ENCODE measurements around the gene FADS3.

The FADS3 gene

GRCh38 chr11:61923166-61924063 is 32.1 kb upstream of the FADS3 start:
- Histone ChIP-seq H3K9ac (ENCODE audit: low read length) (no peak overlapping the region), H3K9me3 (ENCODE audit: low read length) (no peaks in the 10 kb centered on the region), H4K20me1 (ENCODE audit: insufficient read depth, low read length) (no peaks in the 10 kb centered on the region), H3K36me3 (ENCODE audit: insufficient read depth, low read length) (no peaks in the 10 kb centered on the region), H3K9me2 (ENCODE audit: low read depth, low read length) (no peaks in the 10 kb centered on the region), H3K79me2 (ENCODE audit: insufficient read depth, low read length) (no peaks in the 10 kb centered on the region), H3K4me3 (ENCODE audit: low read depth, low read length, poor library complexity, severe bottlenecking) (no peak overlapping the region), H3K27ac (ENCODE audit: low read depth, low read length, poor library complexity, severe bottlenecking) (no peak overlapping the region), H3K27me3 (ENCODE audit: insufficient read depth, low read length) (no peaks in the 10 kb centered on the region; the same call in 1 of the 2 replicates), H3F3A (ENCODE audit: insufficient read depth, low read length) (no peaks in the 10 kb centered on the region), H2AFZ (ENCODE audit: low read length) (no peak overlapping the region), H3K4me2 (ENCODE audit: low read length) (no peak overlapping the region), H3K4me1 (ENCODE audit: insufficient read depth, low read length, severe bottlenecking) (no peaks in the 10 kb centered on the region)
- TF ChIP-seq CTCF (IDR thresholded peaks at IDR 0.05; ENCODE audit: low read length) (no peak), EZH2 (IDR thresholded peaks at IDR 0.05; ENCODE audit: borderline replicate concordance, low read length) (no peak)

GRCh38 chr11:61922539-61922938 is 31.2 kb upstream of the FADS3 start:
- H3K9me2 ChIP-seq (ENCODE audit: low read depth, low read length): no peaks in the 10 kb centered on the region
- H3F3A ChIP-seq (ENCODE audit: insufficient read depth, low read length): no peaks in the 10 kb centered on the region
- H3K27ac ChIP-seq (ENCODE audit: low read depth, low read length, poor library complexity, severe bottlenecking): no peak overlapping the region
- H4K20me1 ChIP-seq (ENCODE audit: insufficient read depth, low read length): no peaks in the 10 kb centered on the region
- no peak overlapping the region for H3K4me2 ChIP-seq (ENCODE audit: low read length)
- H3K4me1 ChIP-seq (ENCODE audit: insufficient read depth, low read length, severe bottlenecking): no peaks in the 10 kb centered on the region
- H3K79me2 ChIP-seq (ENCODE audit: insufficient read depth, low read length): no peaks in the 10 kb centered on the region
- no peak overlapping the region for H3K9ac ChIP-seq (ENCODE audit: low read length)
- no peaks in the 10 kb centered on the region for H3K9me3 ChIP-seq (ENCODE audit: low read length)
- H3K4me3 ChIP-seq (ENCODE audit: low read depth, low read length, poor library complexity, severe bottlenecking): no peak overlapping the region
- H2AFZ ChIP-seq (ENCODE audit: low read length): no peak overlapping the region
- peaks cover 5% of the 10 kb centered on the region; the same call in 1 of the 2 replicates for H3K27me3 ChIP-seq (ENCODE audit: insufficient read depth, low read length)
- no peak for TF ChIP-seq CTCF (IDR thresholded peaks at IDR 0.05; ENCODE audit: low read length)
- no peak for TF ChIP-seq EZH2 (IDR thresholded peaks at IDR 0.05; ENCODE audit: borderline replicate concordance, low read length)
- no peaks in the 10 kb centered on the region for H3K36me3 ChIP-seq (ENCODE audit: insufficient read depth, low read length)

- H3K79me2 ChIP-seq (ENCODE audit: insufficient read depth, low read length): no peaks in the 10 kb centered on the region
- H3K36me3 ChIP-seq (ENCODE audit: insufficient read depth, low read length): no peaks in the 10 kb centered on the region
- no peaks in the 10 kb centered on the region for H3K9me2 ChIP-seq (ENCODE audit: low read depth, low read length)
- H3K9me3 ChIP-seq (ENCODE audit: low read length): no peaks in the 10 kb centered on the region
- H3K9ac ChIP-seq (ENCODE audit: low read length): no peak overlapping the region
- no peak overlapping the region for H2AFZ ChIP-seq (ENCODE audit: low read length)
- H3K27ac ChIP-seq (ENCODE audit: low read depth, low read length, poor library complexity, severe bottlenecking): no peak overlapping the region
- no peaks in the 10 kb centered on the region for H3F3A ChIP-seq (ENCODE audit: insufficient read depth, low read length)
- H4K20me1 ChIP-seq (ENCODE audit: insufficient read depth, low read length): no peaks in the 10 kb centered on the region
- TF ChIP-seq EZH2 (IDR thresholded peaks at IDR 0.05; ENCODE audit: borderline replicate concordance, low read length): no peak
- TF ChIP-seq CTCF (IDR thresholded peaks at IDR 0.05; ENCODE audit: low read length): no peak
- no peak overlapping the region for H3K4me3 ChIP-seq (ENCODE audit: low read depth, low read length, poor library complexity, severe bottlenecking)
- H3K4me1 ChIP-seq (ENCODE audit: insufficient read depth, low read length, severe bottlenecking): no peaks in the 10 kb centered on the region
- peaks cover 5% of the 10 kb centered on the region; the same call in 1 of the 2 replicates for H3K27me3 ChIP-seq (ENCODE audit: insufficient read depth, low read length)
- H3K4me2 ChIP-seq (ENCODE audit: low read length): no peak overlapping the region
These were observed 30.1 kb upstream of the FADS3 start for GRCh38 chr11:61921446-61921845.
